ENCODE results near the gene THOC2. TPM values are rescaled to one million over a fixed set of nuclear protein-coding genes. Genes with fewer than 3 reads are reported as not detected.
"Not testable (repeated sequence)": the region's sequence is repeated elsewhere in the genome, so short reads cannot be mapped to it uniquely, and the experiment has no call there.

Gene THOC2
- total and polyA plus RNA-seq, 11 donors = 16.4 to 35.6 (median 24.1) TPM

GRCh38 chrX:123673813-123674212 lies 59.0 kb downstream of the THOC2 start:
- Histone ChIP-seq H3K27ac (no peak overlapping the region), H3K36me3 (peaks cover 0 to 63% (median 33%) of the 10 kb centered on the region in 9 donors), H3K9me3 (no peaks in the 10 kb centered on the region), H3K4me1 (no peaks in the 10 kb centered on the region), H3K27me3 (no peaks in the 10 kb centered on the region), H3K4me3 (no peak overlapping the region)
- intact Hi-C loops (cut with DNase I) = no loop called here
- WGBS, 4 donors = 33 to 68% (median 51%) methylated on average over 1 of the region's 1 CpG
- no peak for ATAC-seq
- TF ChIP-seq, protein P1, sequence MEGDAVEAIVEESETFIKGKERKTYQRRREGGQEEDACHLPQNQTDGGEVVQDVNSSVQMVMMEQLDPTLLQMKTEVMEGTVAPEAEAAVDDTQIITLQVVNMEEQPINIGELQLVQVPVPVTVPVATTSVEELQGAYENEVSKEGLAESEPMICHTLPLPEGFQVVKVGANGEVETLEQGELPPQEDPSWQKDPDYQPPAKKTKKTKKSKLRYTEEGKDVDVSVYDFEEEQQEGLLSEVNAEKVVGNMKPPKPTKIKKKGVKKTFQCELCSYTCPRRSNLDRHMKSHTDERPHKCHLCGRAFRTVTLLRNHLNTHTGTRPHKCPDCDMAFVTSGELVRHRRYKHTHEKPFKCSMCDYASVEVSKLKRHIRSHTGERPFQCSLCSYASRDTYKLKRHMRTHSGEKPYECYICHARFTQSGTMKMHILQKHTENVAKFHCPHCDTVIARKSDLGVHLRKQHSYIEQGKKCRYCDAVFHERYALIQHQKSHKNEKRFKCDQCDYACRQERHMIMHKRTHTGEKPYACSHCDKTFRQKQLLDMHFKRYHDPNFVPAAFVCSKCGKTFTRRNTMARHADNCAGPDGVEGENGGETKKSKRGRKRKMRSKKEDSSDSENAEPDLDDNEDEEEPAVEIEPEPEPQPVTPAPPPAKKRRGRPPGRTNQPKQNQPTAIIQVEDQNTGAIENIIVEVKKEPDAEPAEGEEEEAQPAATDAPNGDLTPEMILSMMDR (IDR thresholded peaks at IDR 0.05) = no peak
- no peak for TF ChIP-seq POLR2A (IDR thresholded peaks at IDR 0.05)
- DNase-seq = no peak

GRCh38 chrX:123665197-123665596 lies 67.7 kb downstream of the THOC2 start:
- no peaks in the 10 kb centered on the region for H3K4me1 ChIP-seq
- peaks cover 0 to 82% (median 17%) of the 10 kb centered on the region in 9 donors for H3K36me3 ChIP-seq
- no peak overlapping the region for H3K27ac ChIP-seq
- no peaks in the 10 kb centered on the region for H3K27me3 ChIP-seq
- no peak overlapping the region for H3K4me3 ChIP-seq
- intact Hi-C loops (cut with DNase I) = no loop called here
- WGBS, 4 donors = 81 to 97% (median 91%) methylated on average over 3 of the region's 3 CpGs
- DNase-seq (no peak), ATAC-seq (no peak)
- TF ChIP-seq POLR2A (IDR thresholded peaks at IDR 0.05) = no peak
- TF ChIP-seq, protein P1 (IDR thresholded peaks at IDR 0.05) = no peak
- H3K9me3 ChIP-seq = peaks cover 0 to 6% (median 0%) of the 10 kb centered on the region in 12 donors

- H3K27ac ChIP-seq; DNase-seq; H3K4me1 ChIP-seq; H3K9me3 ChIP-seq; intact Hi-C loops (cut with DNase I); ATAC-seq; H3K27me3 ChIP-seq; H3K4me3 ChIP-seq: not testable (repeated sequence)
- H3K36me3 ChIP-seq = peaks cover 0 to 84% (median 17%) of the 10 kb centered on the region in 9 donors
- 77 to 93% (median 89%) methylated on average over 6 of the region's 6 CpGs for WGBS, 4 donors
These were observed 68.2 kb downstream of the THOC2 start for GRCh38 chrX:123664467-123665167.

DNA sequence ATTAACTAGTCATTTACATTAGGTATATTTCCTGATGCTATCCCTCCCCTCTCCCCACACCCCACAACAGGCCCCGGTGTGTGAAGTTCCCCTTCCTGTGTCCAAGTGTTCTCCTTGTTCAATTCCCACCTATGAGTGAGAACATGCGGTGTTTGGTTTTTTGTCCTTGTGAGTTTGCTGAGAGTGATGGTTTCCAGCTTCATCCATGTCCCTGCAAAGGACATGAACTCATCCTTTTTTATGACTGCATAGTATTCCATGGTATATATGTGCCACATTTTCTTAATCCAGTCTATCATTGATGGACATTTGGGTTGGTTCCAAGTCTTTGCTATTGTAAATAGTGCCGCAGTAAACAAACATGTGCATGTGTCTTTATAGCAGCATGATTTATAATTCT lies 69.1 kb downstream of the THOC2 start:
- ATAC-seq; intact Hi-C loops (cut with DNase I); H3K4me1 ChIP-seq; DNase-seq; H3K27me3 ChIP-seq; H3K27ac ChIP-seq; H3K4me3 ChIP-seq; H3K9me3 ChIP-seq: not testable (repeated sequence)
- H3K36me3 ChIP-seq = peaks cover 0 to 77% (median 17%) of the 10 kb centered on the region in 9 donors
- WGBS, 4 donors = 90 to 99% (median 95%) methylated on average over 3 of the region's 3 CpGs

DNA sequence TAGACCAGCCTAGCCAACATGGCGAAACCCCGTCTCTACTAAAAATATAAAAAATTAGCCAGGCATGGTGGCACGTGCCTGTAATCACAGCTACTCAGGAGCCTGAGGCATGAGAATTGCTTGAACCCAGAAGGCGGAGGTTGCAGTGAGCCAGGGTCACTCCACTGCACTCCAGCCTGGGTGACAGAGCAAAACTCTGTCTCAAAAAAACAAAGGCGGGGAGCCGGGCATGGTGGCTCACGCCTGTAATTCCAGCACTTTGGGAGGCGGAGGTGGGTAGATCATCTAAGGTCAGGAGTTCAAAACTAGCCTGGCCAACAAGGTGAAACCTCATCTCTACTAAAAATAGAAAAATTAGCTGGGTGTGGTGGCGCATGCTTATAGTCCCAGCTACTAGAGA lies 76.3 kb downstream of the THOC2 start:
- DNase-seq; ATAC-seq; H3K27me3 ChIP-seq; H3K9me3 ChIP-seq; H3K27ac ChIP-seq; H3K4me3 ChIP-seq; intact Hi-C loops (cut with DNase I); H3K4me1 ChIP-seq: not testable (repeated sequence)
- WGBS, 4 donors = 87 to 94% (median 91%) methylated on average over 9 of the region's 9 CpGs
- peaks cover 0 to 19% (median 6%) of the 10 kb centered on the region in 9 donors for H3K36me3 ChIP-seq

GRCh38 chrX:123648811-123649181 lies 84.1 kb downstream of the THOC2 start:
- ATAC-seq; H3K4me3 ChIP-seq; H3K27ac ChIP-seq; intact Hi-C loops (cut with DNase I); H3K9me3 ChIP-seq; H3K4me1 ChIP-seq; DNase-seq; H3K27me3 ChIP-seq: not testable (repeated sequence)
- WGBS, 4 donors = 57 to 70% (median 67%) methylated on average over 6 of the region's 6 CpGs
- peaks cover 0 to 18% (median 0%) of the 10 kb centered on the region in 9 donors for H3K36me3 ChIP-seq

All from heart left ventricle (tissue), 16 donors.